Endothelial cell (in vitro differentiated cells): ENCODE results near the gene PARP3. TPM values are rescaled to one million over a fixed set of nuclear protein-coding genes. Genes with fewer than 3 reads are reported as not detected.

ENCODE experiments used
- DNase-seq: peaks from one replicate; pipeline ENCODE4 v3.0.0; 2021; ENCODE audit warnings: low spot score
- H3K27ac Mint-ChIP-seq: one replicate; pipeline ENCODE4 v1.8.0; 2021; ENCODE audit warnings: mixed read lengths, inconsistent platforms; ENCODE audit not compliant: unreplicated experiment
- H3K27me3 Mint-ChIP-seq: one replicate; pipeline ENCODE4 v1.8.0; 2021; ENCODE audit warnings: mild to moderate bottlenecking, moderate library complexity, mixed read lengths, inconsistent platforms; ENCODE audit not compliant: unreplicated experiment
- H3K36me3 Mint-ChIP-seq: one replicate; pipeline ENCODE4 v1.8.0; 2021; ENCODE audit warnings: mild to moderate bottlenecking, low read depth, mixed read lengths, inconsistent platforms; ENCODE audit not compliant: unreplicated experiment
- H3K4me1 Mint-ChIP-seq: one replicate; pipeline ENCODE4 v1.8.0; 2021; ENCODE audit warnings: mild to moderate bottlenecking, mixed read lengths, inconsistent platforms; ENCODE audit not compliant: unreplicated experiment
- H3K4me3 Mint-ChIP-seq: one replicate; pipeline ENCODE4 v1.8.0; 2021; ENCODE audit warnings: mild to moderate bottlenecking, mixed read lengths, inconsistent platforms; ENCODE audit not compliant: unreplicated experiment
- H3K9me3 Mint-ChIP-seq: one replicate; pipeline ENCODE4 v1.8.0; 2021; ENCODE audit warnings: mixed read lengths, inconsistent platforms; ENCODE audit not compliant: unreplicated experiment
- CTCF ChIP-seq: fragments of 200-600 bp; sonication (generic); IDR thresholded peaks from one replicate; pipeline ENCODE4 v1.5.0; 2021; ENCODE audit warnings: antibody characterized with exemption; ENCODE audit not compliant: unreplicated experiment
- total RNA-seq: library from RNA; stranded (reverse); fragmentation: NEBNext Ultra II Directional; extraction: Animal tissue kit (Norgen Biotek cat#: 25700); gene quantifications from one replicate; pipeline ENCODE4 v1.2.1, GENCODE V29; 2021; ENCODE audit not compliant: unreplicated experiment

Gene PARP3
- total RNA-seq, 1 donor from 2014 or later = 4.6 TPM

- Mint-ChIP-seq H3K9me3 (no peaks in the 10 kb centered on the region), H3K4me3 (no peak overlapping the region), H3K27ac (no peak overlapping the region), H3K4me1 (no peaks in the 10 kb centered on the region), H3K27me3 (peaks cover 4% of the 10 kb centered on the region), H3K36me3 (peaks cover 26% of the 10 kb centered on the region)
- no peak for DNase-seq
- no peak for TF ChIP-seq CTCF
These were observed 11.7 kb upstream of the PARP3 start for GRCh38 chr3:51930439-51930838.

DNA sequence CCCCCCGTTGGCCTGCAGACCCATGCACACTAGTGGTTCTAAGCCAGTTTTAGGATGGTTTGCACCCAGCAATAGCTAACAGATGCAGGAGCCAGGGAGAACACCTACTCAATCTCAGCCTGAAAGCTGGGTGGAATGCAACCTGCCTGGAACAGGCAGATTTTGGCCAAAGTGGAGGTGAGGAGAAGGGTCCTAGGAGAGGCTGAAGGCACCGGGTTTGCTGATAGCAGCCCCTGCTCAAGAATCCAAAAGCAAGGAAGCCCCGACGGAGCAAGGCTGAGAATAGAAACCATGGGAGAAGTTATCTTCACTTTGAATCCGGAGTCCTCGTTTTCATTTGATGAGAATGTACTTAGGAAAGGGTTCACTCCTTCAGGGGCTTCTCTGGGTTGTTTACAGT lies 10.4 kb upstream of the PARP3 start:
- no peaks in the 10 kb centered on the region for H3K4me1 Mint-ChIP-seq
- H3K27ac Mint-ChIP-seq = no peak overlapping the region
- no peaks in the 10 kb centered on the region for H3K9me3 Mint-ChIP-seq
- no peak for TF ChIP-seq CTCF
- peaks cover 31% of the 10 kb centered on the region for H3K36me3 Mint-ChIP-seq
- DNase-seq = no peak
- no peak overlapping the region for H3K4me3 Mint-ChIP-seq
- peaks cover 4% of the 10 kb centered on the region for H3K27me3 Mint-ChIP-seq

DNA sequence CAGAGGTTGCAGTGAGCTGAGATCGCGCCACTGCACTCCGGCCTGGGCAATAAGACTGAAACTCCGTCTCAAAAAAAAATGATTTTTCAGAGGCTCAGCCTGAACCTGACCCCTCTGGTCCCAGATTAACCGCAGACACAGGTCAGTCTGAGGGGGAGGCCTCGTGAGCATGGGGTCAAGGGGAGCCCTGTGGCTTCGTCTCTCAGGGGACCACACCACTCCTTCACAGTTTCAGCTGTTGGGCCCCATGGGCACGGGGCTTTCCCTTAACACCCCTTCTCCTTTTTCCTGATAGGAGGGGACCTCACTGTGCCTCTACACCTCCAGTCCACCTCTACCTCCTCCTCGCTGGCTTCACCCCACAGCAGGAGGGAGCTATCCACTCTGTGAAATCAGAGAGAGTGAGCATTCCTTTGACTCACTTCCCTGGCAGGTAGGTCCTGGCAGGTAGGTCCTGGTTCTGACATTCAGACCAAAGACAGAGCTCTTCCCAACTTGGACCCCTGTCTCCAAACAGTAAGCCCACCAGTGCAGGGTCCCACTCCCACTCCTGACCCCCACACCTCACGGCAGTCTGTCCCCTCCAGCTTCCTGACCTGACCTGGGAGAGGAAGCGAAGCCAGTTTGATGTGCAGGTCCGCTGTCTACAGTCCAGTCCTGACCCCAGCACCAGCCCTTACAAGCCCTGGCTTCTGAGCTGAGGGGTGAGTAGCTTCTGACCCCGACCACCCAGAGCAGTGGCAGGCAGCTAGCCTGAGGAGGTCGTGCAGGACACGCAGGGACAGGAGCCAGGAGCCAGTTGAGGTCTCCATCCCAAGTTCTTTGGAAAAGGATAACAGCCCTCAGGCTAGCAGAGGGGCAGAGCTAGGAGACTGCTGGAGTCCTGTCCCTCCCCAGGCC lies 9.4 kb upstream of the PARP3 start:
- no peak for TF ChIP-seq CTCF
- no peak for DNase-seq
- Mint-ChIP-seq H3K4me3 (no peak overlapping the region), H3K4me1 (no peaks in the 10 kb centered on the region), H3K36me3 (peaks cover 40% of the 10 kb centered on the region), H3K27ac (no peak overlapping the region), H3K9me3 (no peaks in the 10 kb centered on the region), H3K27me3 (peaks cover 4% of the 10 kb centered on the region)

- no peak overlapping the region for H3K4me3 Mint-ChIP-seq
- peaks cover 4% of the 10 kb centered on the region for H3K27me3 Mint-ChIP-seq
- DNase-seq = no peak
- peaks cover 3% of the 10 kb centered on the region for H3K4me1 Mint-ChIP-seq
- H3K36me3 Mint-ChIP-seq = peaks cover 46% of the 10 kb centered on the region
- H3K27ac Mint-ChIP-seq = no peak overlapping the region
- no peak for TF ChIP-seq CTCF
- H3K9me3 Mint-ChIP-seq = no peaks in the 10 kb centered on the region
These were observed 8.6 kb upstream of the PARP3 start for GRCh38 chr3:51933471-51934138.
